NCI-H1105 treated with DMSO at 0.1 percent for 48 hours (cell line): ENCODE results near the gene TJP2.
"Not testable (repeated sequence)": the region's sequence is repeated elsewhere in the genome, so short reads cannot be mapped to it uniquely, and the experiment has no call there.

Experiments
- DNase-seq: peaks from one replicate; lab custom pipeline; 2025; lab: John Stamatoyannopoulos, UW

The TJP2 gene

DNA sequence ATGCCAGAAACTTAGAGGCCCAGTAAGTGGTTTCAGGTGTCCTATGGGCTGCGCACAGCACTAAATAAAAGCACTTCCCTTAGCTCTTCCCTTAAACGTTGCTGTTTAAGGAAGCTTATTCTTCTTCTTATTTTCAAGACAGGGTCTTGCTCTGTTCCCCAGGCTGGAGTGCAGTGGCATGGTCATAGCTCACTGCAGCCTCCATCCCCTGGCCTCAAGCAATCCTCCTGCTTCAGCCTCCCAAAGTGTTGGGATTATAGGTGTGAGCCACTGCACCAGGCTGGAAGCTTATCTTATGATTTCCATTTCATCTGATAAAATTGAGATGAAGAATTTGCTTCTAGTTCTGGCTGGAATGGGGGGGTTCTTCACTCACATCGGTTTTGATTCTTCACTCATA is 15.6 kb upstream of the TJP2 start:
- no peak for DNase-seq

GRCh38 chr9:69164573-69164972 is 9.5 kb upstream of the TJP2 start:
- DNase-seq, result not testable (repeated sequence)

GRCh38 chr9:69165581-69165980 is 8.5 kb upstream of the TJP2 start:
- DNase-seq, result no peak

DNA sequence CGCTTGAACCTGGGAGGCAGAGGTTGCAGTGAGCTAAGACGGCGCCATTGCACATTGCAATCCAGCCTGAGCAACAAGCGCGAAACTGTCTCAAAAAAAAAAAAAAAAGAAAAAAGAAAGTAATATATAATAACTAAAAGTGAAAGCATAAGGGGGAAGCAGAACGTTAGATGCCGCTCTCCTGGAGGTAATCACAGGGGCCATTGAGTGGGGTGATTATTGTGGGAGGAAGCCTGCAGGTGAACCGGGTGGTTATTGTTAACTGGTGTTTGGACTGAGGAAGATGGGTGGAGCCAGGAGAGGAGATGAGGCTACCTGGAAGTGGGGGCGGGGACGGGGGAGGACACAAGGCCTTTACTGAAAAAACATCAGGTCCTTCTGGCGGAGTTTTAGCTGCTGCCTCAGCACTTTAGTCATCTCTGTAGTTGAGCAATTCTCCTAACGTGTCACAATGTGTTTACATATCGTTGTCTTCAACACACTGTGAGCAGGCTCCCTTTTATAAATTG is 5.3 kb upstream of the TJP2 start:
- peak; percentile 38 for DNase-seq

DNA sequence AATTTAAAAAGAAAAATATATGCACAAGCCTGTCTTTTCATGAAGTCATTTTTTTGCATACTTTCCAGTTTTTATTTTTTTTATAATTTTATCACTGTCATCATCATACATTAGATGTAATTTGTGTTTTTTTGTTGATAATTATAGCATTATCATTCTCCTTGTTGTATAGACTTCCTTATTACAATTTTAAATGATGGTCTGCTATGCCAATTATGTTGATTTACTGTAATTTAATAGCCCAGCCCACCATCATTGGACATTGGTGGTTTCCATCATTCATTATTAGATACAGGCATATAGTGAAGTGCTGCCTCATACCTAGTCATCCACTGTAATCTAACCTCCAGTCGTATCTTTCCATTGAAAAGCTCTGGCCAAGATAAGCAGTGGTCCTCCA is 3.8 kb upstream of the TJP2 start:
- DNase-seq, result no peak

- DNase-seq, result no peak
These were observed 3.0 kb upstream of the TJP2 start for GRCh38 chr9:69171049-69171448.

GRCh38 chr9:69171517-69171916 is 2.6 kb upstream of the TJP2 start:
- no peak for DNase-seq

GRCh38 chr9:69172895-69173294 is 1.2 kb upstream of the TJP2 start:
- no peak for DNase-seq

DNA sequence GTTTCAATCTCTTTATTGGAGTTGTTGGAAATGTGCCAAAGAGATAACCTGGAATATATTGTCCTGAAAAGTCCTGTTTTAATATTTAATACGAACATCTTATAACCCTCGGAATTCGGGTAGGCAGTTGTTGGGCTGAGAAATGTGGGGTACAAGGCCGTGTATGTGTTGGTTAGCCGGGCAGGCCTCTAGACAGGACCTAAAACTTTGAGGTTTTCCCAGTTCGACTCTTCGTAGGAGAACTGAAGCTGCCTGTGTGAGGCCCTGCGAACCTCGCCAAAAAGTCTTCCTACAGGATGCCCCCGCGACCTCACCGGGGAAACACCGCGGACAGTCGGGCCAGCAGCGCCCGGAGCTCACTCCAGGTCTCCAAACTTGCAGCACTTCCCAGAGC is 583 bp upstream of the TJP2 start:
- peak; percentile 45 for DNase-seq

DNA sequence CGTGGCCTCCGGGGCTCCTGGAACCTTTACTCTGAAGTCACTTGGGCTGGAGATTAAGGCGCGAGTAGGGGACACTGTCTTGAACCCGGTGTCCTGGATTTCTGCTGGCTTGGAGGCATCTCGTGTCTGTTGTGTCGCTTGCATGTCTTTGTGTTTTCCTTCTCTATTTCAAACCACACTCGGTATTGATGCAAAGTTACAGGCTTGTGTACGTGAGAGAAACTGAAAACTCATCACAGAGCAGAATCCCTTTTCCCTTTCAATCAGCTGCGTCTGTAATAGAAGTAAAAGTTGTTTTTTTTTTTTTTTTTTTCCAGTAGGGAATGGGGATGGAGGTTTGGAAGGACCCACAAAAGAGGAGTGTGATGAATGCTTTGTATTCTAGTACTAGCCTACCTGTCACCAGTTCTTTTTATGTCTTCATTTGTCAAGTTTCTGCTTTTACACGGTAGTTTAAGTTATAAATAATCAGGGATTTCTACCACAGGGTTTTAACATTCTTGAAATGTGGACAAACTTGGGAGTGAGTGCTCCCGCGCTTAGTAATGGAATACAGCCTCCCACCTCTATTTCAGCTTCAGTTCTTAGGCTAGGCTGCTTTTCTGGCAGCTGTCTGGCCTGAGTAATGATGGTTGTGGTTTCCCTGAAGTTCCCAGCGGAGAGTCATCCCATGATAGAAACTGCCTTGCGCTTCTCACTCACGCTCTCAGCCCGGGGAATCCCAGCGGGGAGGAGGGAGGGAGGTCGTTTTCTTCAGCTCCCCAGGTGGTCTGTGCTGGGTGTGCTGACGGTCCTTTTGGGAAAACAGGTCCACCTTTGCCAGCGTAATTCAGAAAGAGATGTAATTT is 763 bp downstream of the TJP2 start:
- peak; percentile 14 for DNase-seq

DNA sequence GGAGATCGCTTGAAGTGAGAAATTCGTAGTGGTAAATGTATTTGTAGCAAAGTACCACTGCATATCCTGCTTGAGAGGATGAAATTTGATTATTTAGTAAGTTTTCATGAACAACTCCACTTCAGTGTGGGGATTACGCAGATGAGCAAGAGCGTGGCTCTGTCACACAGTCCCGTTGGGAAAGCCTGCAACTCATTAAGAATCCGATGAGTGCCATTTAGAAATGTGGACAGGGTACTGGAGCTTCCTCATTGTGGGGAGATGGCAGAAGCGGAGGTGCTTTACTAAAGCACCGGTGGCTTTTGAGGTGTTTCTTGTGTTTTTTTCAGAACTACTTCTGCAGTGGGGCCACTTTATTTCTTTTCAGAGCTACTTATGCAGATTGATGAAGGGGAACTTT is 1.4 kb downstream of the TJP2 start:
- no peak for DNase-seq

DNA sequence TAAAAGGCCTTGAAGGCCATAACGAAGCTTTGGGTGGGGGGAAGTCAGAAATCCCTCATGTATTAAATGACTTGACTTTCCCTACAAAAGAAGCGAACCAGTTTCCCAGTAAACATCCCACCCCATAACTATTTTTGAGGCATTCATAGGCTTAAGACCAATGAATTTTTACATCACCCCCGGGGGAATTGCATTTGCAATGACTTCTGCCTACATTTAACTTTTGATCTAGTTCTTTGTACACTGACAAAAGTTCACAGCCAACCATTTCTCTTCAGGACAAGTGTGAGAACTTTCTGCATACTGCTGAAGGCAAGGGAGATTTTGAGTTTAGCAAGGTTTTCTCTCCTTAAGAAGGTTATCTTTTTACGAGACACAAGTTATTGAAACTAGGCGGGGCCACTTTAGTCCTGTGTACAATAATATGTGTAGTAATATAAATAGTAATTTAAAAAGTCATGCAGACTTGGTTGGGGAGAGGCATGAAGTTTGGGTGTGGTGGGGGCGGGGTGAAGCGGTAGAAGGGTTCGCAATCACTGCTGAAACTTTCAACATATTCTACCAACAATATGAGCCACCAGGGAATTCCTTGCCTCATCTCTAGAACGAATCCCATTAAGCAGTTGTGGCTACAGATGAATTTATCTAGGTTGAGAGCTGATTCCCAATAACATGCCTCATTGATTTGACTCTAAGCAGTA is 2.5 kb downstream of the TJP2 start:
- DNase-seq, result no peak

- no peak for DNase-seq
These were observed 4.5 kb downstream of the TJP2 start for GRCh38 chr9:69178583-69179011.

- no peak for DNase-seq
These were observed 5.0 kb downstream of the TJP2 start for GRCh38 chr9:69179037-69179436.

DNA sequence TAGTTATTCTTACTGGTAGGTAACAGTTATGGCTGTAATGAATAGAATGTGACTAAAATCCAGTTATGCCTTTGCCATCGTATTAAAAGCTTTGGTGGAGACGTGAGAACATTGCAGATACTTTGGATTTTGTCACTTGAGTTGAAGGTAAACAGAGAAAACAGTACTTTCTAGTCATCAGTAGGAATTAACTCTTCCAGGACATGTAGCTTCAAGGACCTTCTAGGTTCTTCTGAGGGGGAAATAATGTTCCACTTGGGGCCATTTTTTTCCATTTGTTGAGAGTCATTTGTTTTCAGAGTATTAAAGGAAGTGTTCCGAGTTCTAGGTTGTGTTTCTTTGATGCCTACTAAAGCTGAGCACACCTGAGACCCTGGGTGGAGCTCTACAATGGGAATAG is 6.1 kb downstream of the TJP2 start:
- DNase-seq, result no peak

GRCh38 chr9:69180670-69181069 is 6.6 kb downstream of the TJP2 start:
- no peak for DNase-seq

DNA sequence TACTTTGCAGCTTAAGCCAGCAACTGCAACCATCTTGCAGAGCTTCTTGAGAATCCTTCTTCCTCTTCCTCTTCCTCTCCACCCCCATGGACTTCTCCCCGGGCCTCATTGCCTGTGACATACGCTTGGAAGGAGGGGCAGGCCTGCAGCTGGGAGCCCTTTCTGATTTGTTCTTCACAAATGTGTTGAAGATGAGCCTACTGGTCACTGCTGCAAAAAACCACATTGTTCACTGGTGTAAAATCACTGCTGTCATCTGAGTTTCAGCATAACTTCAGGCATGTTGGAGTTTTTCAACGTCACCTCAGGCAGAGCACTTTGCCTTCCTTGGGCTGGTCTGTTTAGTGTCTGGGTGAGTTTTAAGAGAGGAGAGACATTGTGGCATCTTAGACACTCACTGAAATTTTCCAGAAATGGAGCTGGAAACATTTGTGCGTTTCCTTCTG is 7.9 kb downstream of the TJP2 start:
- DNase-seq, result no peak

- DNase-seq, result no peak
These were observed 10.2 kb downstream of the TJP2 start for GRCh38 chr9:69184266-69184665.

- DNase-seq, result no peak
These were observed 12.9 kb downstream of the TJP2 start for GRCh38 chr9:69186841-69187611.

DNA sequence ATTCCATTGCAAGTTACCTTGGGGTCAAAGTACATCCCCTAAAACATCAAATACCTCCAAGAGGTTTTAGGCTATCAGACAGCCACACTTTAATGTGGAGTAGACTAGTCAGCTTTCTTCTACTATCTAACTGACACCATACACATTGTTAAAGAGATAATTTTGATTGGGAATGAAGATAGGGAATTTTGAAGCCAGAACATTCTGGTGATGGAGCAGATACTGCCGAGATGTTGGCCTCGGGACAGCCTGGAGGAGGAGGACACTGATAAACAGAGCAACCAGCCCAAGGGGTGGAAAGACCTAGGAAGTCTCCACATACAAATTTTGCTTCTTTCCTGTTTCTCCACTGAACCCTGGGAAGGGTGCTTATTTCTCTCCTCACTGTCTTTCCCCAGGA is 14.9 kb downstream of the TJP2 start:
- no peak for DNase-seq

DNA sequence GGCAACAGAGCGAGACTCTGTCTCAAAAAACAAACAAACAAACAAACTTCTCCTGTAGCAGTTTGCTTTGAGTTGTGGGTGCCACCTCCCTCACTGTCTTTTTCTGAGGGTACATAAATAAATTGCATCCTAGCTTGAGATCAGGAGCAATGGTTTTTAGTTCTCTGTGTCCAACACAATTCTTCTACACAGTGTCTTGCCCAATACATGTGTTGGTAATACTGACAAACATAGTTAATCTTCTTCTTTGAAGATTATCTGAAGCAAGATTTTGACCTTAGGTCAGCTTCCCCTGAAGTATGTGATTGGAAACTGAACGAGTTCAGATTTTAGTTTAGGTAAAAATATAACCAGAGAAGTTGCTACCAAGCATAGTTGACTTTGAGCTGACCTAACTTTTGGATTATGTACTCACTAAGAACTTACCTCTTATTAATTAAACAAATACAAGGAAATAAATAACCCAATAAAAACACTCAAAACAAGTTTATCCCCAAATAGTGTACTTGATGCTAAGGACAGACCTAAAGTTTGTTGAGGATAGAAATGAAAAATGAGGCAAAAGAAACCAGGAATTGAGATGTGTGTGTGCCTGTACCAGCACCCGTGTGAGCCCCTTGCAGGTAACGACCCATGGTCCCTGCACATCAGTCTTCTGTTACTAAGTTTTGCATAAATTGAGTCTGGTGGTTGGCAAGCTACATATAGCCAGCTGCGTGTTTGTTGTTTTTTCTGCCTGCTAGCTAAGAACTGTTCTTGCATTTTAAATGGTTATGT is 16.2 kb downstream of the TJP2 start:
- no peak for DNase-seq

- DNase-seq, result no peak
These were observed 16.7 kb downstream of the TJP2 start for GRCh38 chr9:69190863-69191181.
